ENCODE data around the gene SYT14.

- TF ChIP-seq RAD21 (IDR thresholded peaks at IDR 0.05; ENCODE audit: low read depth) (no peak), YY1 (IDR thresholded peaks at IDR 0.05; ENCODE audit: low read depth) (no peak), USF1 (IDR thresholded peaks at IDR 0.05) (no peak), TAF1 (IDR thresholded peaks at IDR 0.05; ENCODE audit: low read depth) (no peak), EGR1 (IDR thresholded peaks at IDR 0.05) (no peak), ZBTB7A (IDR thresholded peaks at IDR 0.05; ENCODE audit: low read depth) (no peak)
Measured at GRCh38 chr1:210213335-210213734, 275.3 kb downstream of the SYT14 start.

Measured in Ishikawa (cell line).